ENCODE data around the gene FAT3.

GRCh38 chr11:92199991-92200390, 24.6 kb upstream of the FAT3 start:
- TF ChIP-seq EZH2 (IDR thresholded peaks at IDR 0.05; ENCODE audit: low read length, missing control alignments) (no peak), CTCF (conservative IDR thresholded peaks at IDR 0.05 in 1 of 2, IDR thresholded peaks at IDR 0.05 in 1 of 2; ENCODE audit: low read depth in 1 of 2, low read length in 2 of 2) (no peak)

Data from fibroblast of lung (primary cell).